LNCaP clone FGC (cell line): Measurements from ENCODE around the gene SLC20A1.
"Not testable (repeated sequence)": the region's sequence is repeated elsewhere in the genome, so short reads cannot be mapped to it uniquely, and the experiment has no call there.

Experiments
- DNase-seq: peaks from one replicate; pipeline ENCODE4 v3.0.0-alpha.2; 2011; ENCODE audit warnings: low read depth
- H3K4me3 ChIP-seq: 2 replicates; pipeline ENCODE4 v1.5.1; 2011; ENCODE audit warnings: mild to moderate bottlenecking, low read depth, low read length, control low read depth
- TF ChIP-seq, protein P1 (sequence below): IDR thresholded peaks from 2 replicates; pipeline ENCODE4 v1.5.1; 2012; ENCODE audit warnings: mild to moderate bottlenecking; ENCODE audit not compliant: control insufficient read depth, insufficient read depth; ENCODE audit errors: extremely low read depth

The SLC20A1 gene

GRCh38 chr2:112694182-112694581 is 48.4 kb downstream of the SLC20A1 start:
- no peak for DNase-seq
- TF ChIP-seq, protein P1, sequence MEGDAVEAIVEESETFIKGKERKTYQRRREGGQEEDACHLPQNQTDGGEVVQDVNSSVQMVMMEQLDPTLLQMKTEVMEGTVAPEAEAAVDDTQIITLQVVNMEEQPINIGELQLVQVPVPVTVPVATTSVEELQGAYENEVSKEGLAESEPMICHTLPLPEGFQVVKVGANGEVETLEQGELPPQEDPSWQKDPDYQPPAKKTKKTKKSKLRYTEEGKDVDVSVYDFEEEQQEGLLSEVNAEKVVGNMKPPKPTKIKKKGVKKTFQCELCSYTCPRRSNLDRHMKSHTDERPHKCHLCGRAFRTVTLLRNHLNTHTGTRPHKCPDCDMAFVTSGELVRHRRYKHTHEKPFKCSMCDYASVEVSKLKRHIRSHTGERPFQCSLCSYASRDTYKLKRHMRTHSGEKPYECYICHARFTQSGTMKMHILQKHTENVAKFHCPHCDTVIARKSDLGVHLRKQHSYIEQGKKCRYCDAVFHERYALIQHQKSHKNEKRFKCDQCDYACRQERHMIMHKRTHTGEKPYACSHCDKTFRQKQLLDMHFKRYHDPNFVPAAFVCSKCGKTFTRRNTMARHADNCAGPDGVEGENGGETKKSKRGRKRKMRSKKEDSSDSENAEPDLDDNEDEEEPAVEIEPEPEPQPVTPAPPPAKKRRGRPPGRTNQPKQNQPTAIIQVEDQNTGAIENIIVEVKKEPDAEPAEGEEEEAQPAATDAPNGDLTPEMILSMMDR, result no peak
- no peak overlapping the region for H3K4me3 ChIP-seq

GRCh38 chr2:112698834-112699515 is 53.2 kb downstream of the SLC20A1 start:
- DNase-seq, result no peak
- TF ChIP-seq, protein P1, result no peak
- H3K4me3 ChIP-seq, result no peak overlapping the region

DNA sequence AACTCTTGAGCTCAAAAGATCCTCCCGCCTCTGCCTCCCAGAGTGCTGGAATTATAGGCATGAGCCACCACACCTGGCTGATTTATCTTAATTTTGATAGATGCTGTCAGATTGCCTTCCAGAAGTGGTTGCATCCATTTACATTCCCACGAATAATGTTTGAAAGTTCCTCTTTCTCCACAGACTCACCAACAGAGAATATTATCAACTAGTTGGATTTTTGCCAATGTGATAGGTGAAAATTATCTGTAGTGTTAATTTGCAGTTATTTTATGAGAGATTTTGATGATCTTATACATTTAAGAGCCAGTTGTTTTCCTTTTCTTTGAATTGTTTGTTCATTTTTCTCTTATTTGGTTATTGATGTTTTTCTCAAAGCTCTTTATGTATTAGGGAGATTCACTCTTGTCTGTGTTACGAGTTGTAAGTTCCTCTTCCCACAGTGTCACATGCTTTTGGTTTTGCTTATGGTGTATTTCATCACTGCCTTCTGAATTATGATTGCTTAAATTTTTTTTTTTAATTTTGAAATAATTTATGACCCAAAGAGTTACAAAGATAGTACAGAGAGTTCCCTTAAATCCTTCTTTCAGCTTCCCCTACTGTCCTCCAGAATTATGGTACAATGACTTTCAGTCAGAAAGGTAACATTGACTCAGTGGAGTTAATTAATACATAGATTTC is 54.4 kb downstream of the SLC20A1 start:
- TF ChIP-seq, protein P1, result no peak
- DNase-seq, result no peak
- H3K4me3 ChIP-seq, result no peak overlapping the region

DNA sequence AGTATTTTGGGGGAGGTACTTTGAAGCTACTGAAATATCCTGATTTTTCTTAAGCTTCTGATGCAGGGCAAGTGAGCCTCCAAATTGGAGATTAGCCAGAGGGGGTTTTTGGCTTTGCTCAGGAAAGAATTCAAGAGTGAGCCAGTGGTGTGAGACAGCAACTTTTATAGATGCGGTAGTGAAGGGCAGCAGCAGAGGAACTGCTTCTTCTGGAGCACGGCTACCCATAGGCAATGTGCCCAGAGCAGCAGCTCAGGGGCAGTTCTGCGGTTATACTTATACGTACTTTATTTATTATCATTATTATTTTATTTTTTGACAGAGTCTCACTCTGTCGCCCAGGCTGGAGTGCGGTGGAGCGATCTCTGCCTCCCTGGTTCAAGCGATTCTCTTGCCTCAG is 55.3 kb downstream of the SLC20A1 start:
- H3K4me3 ChIP-seq, result no peak overlapping the region
- TF ChIP-seq, protein P1, result no peak
- DNase-seq, result no peak

GRCh38 chr2:112703684-112704083 is 57.9 kb downstream of the SLC20A1 start:
- TF ChIP-seq, protein P1, result no peak
- DNase-seq, result no peak
- no peak overlapping the region for H3K4me3 ChIP-seq

DNA sequence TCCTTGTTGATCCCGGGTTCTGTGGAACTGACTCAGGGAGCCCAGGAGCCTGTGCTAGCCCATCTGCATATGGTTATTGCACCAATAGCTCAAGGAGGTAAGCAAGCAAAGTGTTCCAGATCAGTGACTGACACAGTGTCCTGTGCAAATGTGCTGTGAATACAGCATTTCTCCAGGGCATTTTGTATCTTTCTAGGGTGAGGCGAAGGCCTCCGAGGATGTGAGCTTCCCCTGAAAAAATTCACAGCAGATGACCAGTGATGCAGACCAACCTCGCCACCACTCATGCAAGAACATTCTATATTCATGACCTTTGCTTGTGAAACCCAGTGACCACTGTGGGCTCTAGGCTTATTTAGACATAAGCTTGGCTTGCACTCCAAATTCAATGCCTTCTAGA is 59.8 kb downstream of the SLC20A1 start:
- no peak overlapping the region for H3K4me3 ChIP-seq
- no peak for DNase-seq
- TF ChIP-seq, protein P1, result no peak

- no peak overlapping the region for H3K4me3 ChIP-seq
- no peak for DNase-seq
- TF ChIP-seq, protein P1, result no peak
These were observed 60.5 kb downstream of the SLC20A1 start for GRCh38 chr2:112706170-112706664.

- DNase-seq, H3K4me3 ChIP-seq: not testable (repeated sequence)
These were observed 61.2 kb downstream of the SLC20A1 start for GRCh38 chr2:112706947-112707346.
